Measurements from ENCODE around the gene LMCD1.

Gene LMCD1

GRCh38 chr3:8576841-8577571, 75.4 kb downstream of the LMCD1 start:
- no peaks in the 10 kb centered on the region for H3K4me1 ChIP-seq (ENCODE audit: insufficient read depth, low read length)
- H3K36me3 ChIP-seq (ENCODE audit: insufficient read depth, low read length) = no peaks in the 10 kb centered on the region
- no peak overlapping the region for H2AFZ ChIP-seq (ENCODE audit: low read depth, low read length)
- DNase-seq (no peak), ATAC-seq (ENCODE audit: insufficient read depth, low read depth) (no peak)
- H3K27me3 ChIP-seq (ENCODE audit: insufficient read depth, low read length, poor library complexity) = no peaks in the 10 kb centered on the region
- H4K20me1 ChIP-seq (ENCODE audit: insufficient read depth, low read length) = no peaks in the 10 kb centered on the region
- no peak for TF ChIP-seq EZH2 (IDR thresholded peaks at IDR 0.05; ENCODE audit: borderline replicate concordance, low read depth, low read length, severe bottlenecking)
- TF ChIP-seq, protein P1, sequence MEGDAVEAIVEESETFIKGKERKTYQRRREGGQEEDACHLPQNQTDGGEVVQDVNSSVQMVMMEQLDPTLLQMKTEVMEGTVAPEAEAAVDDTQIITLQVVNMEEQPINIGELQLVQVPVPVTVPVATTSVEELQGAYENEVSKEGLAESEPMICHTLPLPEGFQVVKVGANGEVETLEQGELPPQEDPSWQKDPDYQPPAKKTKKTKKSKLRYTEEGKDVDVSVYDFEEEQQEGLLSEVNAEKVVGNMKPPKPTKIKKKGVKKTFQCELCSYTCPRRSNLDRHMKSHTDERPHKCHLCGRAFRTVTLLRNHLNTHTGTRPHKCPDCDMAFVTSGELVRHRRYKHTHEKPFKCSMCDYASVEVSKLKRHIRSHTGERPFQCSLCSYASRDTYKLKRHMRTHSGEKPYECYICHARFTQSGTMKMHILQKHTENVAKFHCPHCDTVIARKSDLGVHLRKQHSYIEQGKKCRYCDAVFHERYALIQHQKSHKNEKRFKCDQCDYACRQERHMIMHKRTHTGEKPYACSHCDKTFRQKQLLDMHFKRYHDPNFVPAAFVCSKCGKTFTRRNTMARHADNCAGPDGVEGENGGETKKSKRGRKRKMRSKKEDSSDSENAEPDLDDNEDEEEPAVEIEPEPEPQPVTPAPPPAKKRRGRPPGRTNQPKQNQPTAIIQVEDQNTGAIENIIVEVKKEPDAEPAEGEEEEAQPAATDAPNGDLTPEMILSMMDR (IDR thresholded peaks at IDR 0.05; ENCODE audit: borderline replicate concordance, extremely low read depth, low read length, poor library complexity, severe bottlenecking) = no peak
- no peak overlapping the region for H3K27ac ChIP-seq (ENCODE audit: low read length)
- no peak overlapping the region for H3K9ac ChIP-seq (ENCODE audit: low read depth, low read length)
- no peak overlapping the region for H3K4me2 ChIP-seq (ENCODE audit: insufficient read depth, low read length)
- H3K9me3 ChIP-seq (ENCODE audit: insufficient read depth, low read length, severe bottlenecking) = no peaks in the 10 kb centered on the region
- H3K4me3 ChIP-seq (ENCODE audit: low read depth in 1 of 2, low read length in 2 of 2) = no peak overlapping the region
- no peaks in the 10 kb centered on the region for H3K79me2 ChIP-seq (ENCODE audit: insufficient read depth, low read length)

DNA sequence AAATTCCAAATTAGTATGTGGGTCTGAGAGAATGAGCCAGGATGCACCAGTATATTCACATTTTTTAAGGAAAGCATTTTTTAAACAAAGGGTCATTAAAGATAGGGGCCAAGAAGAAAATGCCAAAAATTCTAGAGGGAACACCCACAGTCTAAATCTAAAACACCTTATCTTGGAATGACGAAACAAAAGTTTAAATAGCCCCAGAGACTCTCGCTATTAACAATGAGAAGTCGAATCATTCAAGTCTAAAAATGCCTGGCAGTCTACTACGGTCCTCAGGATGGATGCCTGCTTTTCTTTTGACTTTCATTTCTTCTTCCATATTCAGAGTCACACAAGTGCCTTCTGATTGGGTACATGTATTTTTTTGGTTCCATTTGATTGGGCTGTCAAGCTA, 76.7 kb downstream of the LMCD1 start:
- ATAC-seq (ENCODE audit: insufficient read depth, low read depth) (no peak), DNase-seq (no peak)
- no peaks in the 10 kb centered on the region for H3K27me3 ChIP-seq (ENCODE audit: insufficient read depth, low read length, poor library complexity)
- H4K20me1 ChIP-seq (ENCODE audit: insufficient read depth, low read length) = no peaks in the 10 kb centered on the region
- H3K4me2 ChIP-seq (ENCODE audit: insufficient read depth, low read length) = no peak overlapping the region
- H3K9me3 ChIP-seq (ENCODE audit: insufficient read depth, low read length, severe bottlenecking) = no peaks in the 10 kb centered on the region
- no peak for TF ChIP-seq EZH2 (IDR thresholded peaks at IDR 0.05; ENCODE audit: borderline replicate concordance, low read depth, low read length, severe bottlenecking)
- TF ChIP-seq, protein P1 (IDR thresholded peaks at IDR 0.05; ENCODE audit: borderline replicate concordance, extremely low read depth, low read length, poor library complexity, severe bottlenecking) = no peak
- H2AFZ ChIP-seq (ENCODE audit: low read depth, low read length) = no peak overlapping the region
- no peak overlapping the region for H3K4me3 ChIP-seq (ENCODE audit: low read depth in 1 of 2, low read length in 2 of 2)
- no peak overlapping the region for H3K9ac ChIP-seq (ENCODE audit: low read depth, low read length)
- H3K4me1 ChIP-seq (ENCODE audit: insufficient read depth, low read length) = no peaks in the 10 kb centered on the region
- H3K27ac ChIP-seq (ENCODE audit: low read length) = no peak overlapping the region
- no peaks in the 10 kb centered on the region for H3K79me2 ChIP-seq (ENCODE audit: insufficient read depth, low read length)
- no peaks in the 10 kb centered on the region for H3K36me3 ChIP-seq (ENCODE audit: insufficient read depth, low read length)

GRCh38 chr3:8579096-8579495, 77.5 kb downstream of the LMCD1 start:
- no peak overlapping the region for H3K9ac ChIP-seq (ENCODE audit: low read depth, low read length)
- no peak for ATAC-seq (ENCODE audit: insufficient read depth, low read depth)
- no peak overlapping the region for H3K27ac ChIP-seq (ENCODE audit: low read length)
- H3K4me3 ChIP-seq (ENCODE audit: low read depth in 1 of 2, low read length in 2 of 2) = no peak overlapping the region
- H3K79me2 ChIP-seq (ENCODE audit: insufficient read depth, low read length) = no peaks in the 10 kb centered on the region
- H3K4me2 ChIP-seq (ENCODE audit: insufficient read depth, low read length) = no peak overlapping the region
- no peaks in the 10 kb centered on the region for H3K4me1 ChIP-seq (ENCODE audit: insufficient read depth, low read length)
- no peaks in the 10 kb centered on the region for H3K36me3 ChIP-seq (ENCODE audit: insufficient read depth, low read length)
- no peak overlapping the region for H2AFZ ChIP-seq (ENCODE audit: low read depth, low read length)
- no peak for DNase-seq
- H3K27me3 ChIP-seq (ENCODE audit: insufficient read depth, low read length, poor library complexity) = no peaks in the 10 kb centered on the region
- no peaks in the 10 kb centered on the region for H3K9me3 ChIP-seq (ENCODE audit: insufficient read depth, low read length, severe bottlenecking)
- TF ChIP-seq, protein P1 (IDR thresholded peaks at IDR 0.05; ENCODE audit: borderline replicate concordance, extremely low read depth, low read length, poor library complexity, severe bottlenecking) = no peak
- no peak for TF ChIP-seq EZH2 (IDR thresholded peaks at IDR 0.05; ENCODE audit: borderline replicate concordance, low read depth, low read length, severe bottlenecking)
- H4K20me1 ChIP-seq (ENCODE audit: insufficient read depth, low read length) = no peaks in the 10 kb centered on the region
